TTC549 (cell line): Measurements from ENCODE around the gene VPS51.

Experiments
- FAIRE-seq: peaks from 2 replicates; lab custom pipeline; 2012; peaks lifted over from hg19 to GRCh38; lab: Jason Lieb, UNC

The VPS51 gene

GRCh38 chr11:65095974-65096806, at the start of gene VPS51:
VPS51 (plus strand) TSS chr11:65096214; CDS start chr11:65096251, 37 bp downstream.
- no peak for FAIRE-seq

GRCh38 chr11:65047581-65048422, 48.2 kb upstream of the VPS51 start:
- FAIRE-seq = no peak

GRCh38 chr11:65051398-65051858, 44.6 kb upstream of the VPS51 start:
- no peak for FAIRE-seq

GRCh38 chr11:65053827-65054508, 42.0 kb upstream of the VPS51 start:
- no peak for FAIRE-seq

- FAIRE-seq = no peak
Measured at GRCh38 chr11:65055538-65055937, 40.5 kb upstream of the VPS51 start.

- no peak for FAIRE-seq
Measured at GRCh38 chr11:65056999-65057398, 39.0 kb upstream of the VPS51 start.

GRCh38 chr11:65057526-65057925, 38.5 kb upstream of the VPS51 start:
- no peak for FAIRE-seq

- no peak for FAIRE-seq
Measured at GRCh38 chr11:65058012-65058411, 38.0 kb upstream of the VPS51 start.

GRCh38 chr11:65058419-65059054, 37.5 kb upstream of the VPS51 start, which contains the start of gene NAALADL1:
NAALADL1 (minus strand) TSS chr11:65058553; CDS start chr11:65058521, 32 bp downstream.
- FAIRE-seq = no peak

- FAIRE-seq = no peak
Measured at GRCh38 chr11:65059523-65059922, 36.5 kb upstream of the VPS51 start.

GRCh38 chr11:65059959-65060824, 35.8 kb upstream of the VPS51 start:
- FAIRE-seq = no peak

- no peak for FAIRE-seq
Measured at GRCh38 chr11:65060913-65061408, 35.1 kb upstream of the VPS51 start.

GRCh38 chr11:65063532-65063931, 32.5 kb upstream of the VPS51 start:
- no peak for FAIRE-seq

- FAIRE-seq = no peak
Measured at GRCh38 chr11:65064847-65065240, 31.2 kb upstream of the VPS51 start.

- FAIRE-seq = no peak
Measured at GRCh38 chr11:65065851-65066250, 30.2 kb upstream of the VPS51 start.

GRCh38 chr11:65066315-65066714, 29.7 kb upstream of the VPS51 start:
- no peak for FAIRE-seq

GRCh38 chr11:65066805-65067291, 29.2 kb upstream of the VPS51 start:
- FAIRE-seq = no peak

- FAIRE-seq = no peak
Measured at GRCh38 chr11:65067446-65067845, 28.6 kb upstream of the VPS51 start.

GRCh38 chr11:65069217-65069616, 26.8 kb upstream of the VPS51 start:
- no peak for FAIRE-seq

GRCh38 chr11:65071907-65072630, 23.9 kb upstream of the VPS51 start:
- no peak for FAIRE-seq
